Loucy (cell line): Measurements from ENCODE around the gene MED14.

ENCODE experiments used
- H2AFZ ChIP-seq: fragments of 200-600 bp; sonication (generic); 2 replicates; pipeline ENCODE4 v1.6.0; 2016; ENCODE audit warnings: antibody characterized with exemption, mild to moderate bottlenecking, low read length, moderate library complexity
- H3F3A ChIP-seq: fragments of 200-600 bp; 2 replicates; pipeline ENCODE4 v1.6.0; 2016; ENCODE audit warnings: antibody characterized with exemption, low read depth, mild to moderate bottlenecking
- H3K27me3 ChIP-seq: fragments of 200-600 bp; sonication (generic); 2 replicates; pipeline ENCODE4 v1.6.1; 2014; ENCODE audit warnings: low read length, mild to moderate bottlenecking; ENCODE audit not compliant: insufficient read depth, poor library complexity, severe bottlenecking
- H3K36me3 ChIP-seq: fragments of 200-600 bp; sonication (generic); 2 replicates; pipeline ENCODE4 v1.6.1; 2016; ENCODE audit warnings: low read length; ENCODE audit not compliant: insufficient read depth
- H3K4me1 ChIP-seq: fragments of 200-600 bp; sonication (generic); 2 replicates; pipeline ENCODE4 v1.5.1; 2014; ENCODE audit warnings: low read length, mild to moderate bottlenecking; ENCODE audit not compliant: insufficient read depth, poor library complexity, severe bottlenecking
- H3K4me2 ChIP-seq: fragments of 200-600 bp; sonication (generic); 2 replicates; pipeline ENCODE4 v1.6.0; 2014; ENCODE audit warnings: antibody characterized with exemption, low read length, low read depth, mild to moderate bottlenecking; ENCODE audit not compliant: poor library complexity, severe bottlenecking
- H3K4me3 ChIP-seq: fragments of 200-600 bp; sonication (generic); 2 replicates; pipeline ENCODE4 v1.5.1; 2014; ENCODE audit warnings: low read length, mild to moderate bottlenecking, mixed read lengths; ENCODE audit not compliant: poor library complexity, severe bottlenecking
- H3K79me2 ChIP-seq: fragments of 200-600 bp; sonication (generic); 2 replicates; pipeline ENCODE4 v1.6.1; 2014; ENCODE audit warnings: low read length; ENCODE audit not compliant: insufficient read depth
- H3K9ac ChIP-seq: fragments of 200-600 bp; sonication (generic); 2 replicates; pipeline ENCODE4 v1.6.0; 2014; ENCODE audit warnings: mild to moderate bottlenecking, low read depth, low read length, moderate library complexity; ENCODE audit not compliant: poor library complexity, severe bottlenecking
- H3K9me2 ChIP-seq: fragments of 200-600 bp; sonication (generic); replicated peaks from 2 replicates; pipeline ENCODE4 v1.6.1; 2016; ENCODE audit warnings: low read depth, low read length, mixed read lengths
- H3K9me3 ChIP-seq: fragments of 200-600 bp; sonication (generic); 2 replicates; pipeline ENCODE4 v1.6.1; 2014; ENCODE audit warnings: mild to moderate bottlenecking, antibody characterized with exemption, low read length, low read depth; ENCODE audit not compliant: insufficient read depth
- H4K20me1 ChIP-seq: fragments of 200-600 bp; sonication (generic); 2 replicates; pipeline ENCODE4 v1.6.0; 2014; ENCODE audit warnings: antibody characterized with exemption, low read length, mild to moderate bottlenecking; ENCODE audit not compliant: insufficient read depth, poor library complexity, severe bottlenecking
- CTCF ChIP-seq: fragments of 200-600 bp; sonication (generic); conservative IDR thresholded peaks from 2 replicates; pipeline ENCODE4 v1.5.1; 2014; ENCODE audit warnings: mild to moderate bottlenecking, antibody characterized with exemption, low read length
- EZH2phosphoT487 ChIP-seq: fragments of 200-600 bp; IDR thresholded peaks from 2 replicates; pipeline ENCODE4 v1.6.1; 2018; ENCODE audit warnings: antibody characterized with exemption, mild to moderate bottlenecking, moderate library complexity, borderline replicate concordance

Gene MED14

GRCh38 chrX:40660381-40660780, 75.0 kb downstream of the MED14 start:
- H4K20me1 ChIP-seq, result no peaks in the 10 kb centered on the region
- no peak overlapping the region for H3K4me2 ChIP-seq
- H3K27me3 ChIP-seq, result no peaks in the 10 kb centered on the region
- no peaks in the 10 kb centered on the region for H3K79me2 ChIP-seq
- peaks cover 25% of the 10 kb centered on the region; the same call in 1 of the 2 replicates for H3K36me3 ChIP-seq
- no peak overlapping the region for H3K4me3 ChIP-seq
- H3K9me3 ChIP-seq, result no peaks in the 10 kb centered on the region
- H3K4me1 ChIP-seq, result no peaks in the 10 kb centered on the region
- TF ChIP-seq CTCF (no peak), EZH2phosphoT487 (no peak)
- no peaks in the 10 kb centered on the region for H3K9me2 ChIP-seq
- no peak overlapping the region for H2AFZ ChIP-seq
- H3K9ac ChIP-seq, result no peak overlapping the region
- H3F3A ChIP-seq, result no peaks in the 10 kb centered on the region

GRCh38 chrX:40653535-40653934, 81.8 kb downstream of the MED14 start:
- H3K9me2 ChIP-seq, result no peaks in the 10 kb centered on the region
- H3F3A ChIP-seq, result no peaks in the 10 kb centered on the region
- no peak overlapping the region for H2AFZ ChIP-seq
- TF ChIP-seq EZH2phosphoT487 (no peak), CTCF (no peak)
- H3K4me1 ChIP-seq, result no peaks in the 10 kb centered on the region
- no peak overlapping the region for H3K4me3 ChIP-seq
- peaks cover 19% of the 10 kb centered on the region; the same call in 1 of the 2 replicates for H3K36me3 ChIP-seq
- no peaks in the 10 kb centered on the region for H3K79me2 ChIP-seq
- no peaks in the 10 kb centered on the region for H3K27me3 ChIP-seq
- no peaks in the 10 kb centered on the region for H3K9me3 ChIP-seq
- H4K20me1 ChIP-seq, result no peaks in the 10 kb centered on the region
- H3K4me2 ChIP-seq, result no peak overlapping the region
- no peak overlapping the region for H3K9ac ChIP-seq

DNA sequence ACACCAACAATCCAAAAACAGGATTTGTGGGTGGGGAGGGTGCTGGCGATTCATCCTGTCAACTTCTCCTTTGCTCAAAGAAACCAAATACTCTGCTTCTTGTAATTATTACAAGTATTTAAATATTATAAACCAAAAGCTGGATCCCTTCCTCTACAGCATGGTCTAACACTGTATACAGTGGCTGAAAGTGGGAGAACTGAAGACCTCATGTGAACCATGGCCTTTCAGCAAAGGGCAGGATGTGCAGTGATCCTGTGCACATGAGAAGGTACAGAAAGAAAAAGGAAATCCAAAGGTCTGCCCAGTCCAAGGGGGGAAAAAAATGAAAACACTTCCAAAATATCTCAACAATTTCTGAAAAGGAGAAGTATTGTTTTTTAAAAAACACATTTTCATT, 82.7 kb downstream of the MED14 start:
- no peak overlapping the region for H2AFZ ChIP-seq
- H3K9ac ChIP-seq, result no peak overlapping the region
- no peaks in the 10 kb centered on the region for H3K27me3 ChIP-seq
- TF ChIP-seq EZH2phosphoT487, result no peak
- TF ChIP-seq CTCF, result no peak
- peaks cover 19% of the 10 kb centered on the region; the same call in 1 of the 2 replicates for H3K36me3 ChIP-seq
- H3K4me1 ChIP-seq, result peaks cover 3% of the 10 kb centered on the region
- H4K20me1 ChIP-seq, result no peaks in the 10 kb centered on the region
- no peaks in the 10 kb centered on the region for H3K9me2 ChIP-seq
- no peak overlapping the region for H3K4me3 ChIP-seq
- no peaks in the 10 kb centered on the region for H3F3A ChIP-seq
- H3K9me3 ChIP-seq, result no peaks in the 10 kb centered on the region
- H3K79me2 ChIP-seq, result no peaks in the 10 kb centered on the region
- H3K4me2 ChIP-seq, result no peak overlapping the region
